Measurements from ENCODE around the gene ACOX2. TPM values are rescaled to one million over a fixed set of nuclear protein-coding genes. Genes with fewer than 3 reads are reported as not detected.

Gene ACOX2
- total and polyA plus RNA-seq, 2 of the 8 experiments (the other 6 are each of a cell fraction or from before 2014, with no cell fraction given): 3.2 to 9.2 TPM

- Histone ChIP-seq H3K4me3 (ENCODE audit: extremely low read depth in 1 of 4, insufficient read depth in 2 of 4, low read depth in 3 of 4, low read length in 4 of 4) (no peak overlapping the region; a peak in 1 of 8 replicates), H2BK20ac (ENCODE audit: low read length) (no peak overlapping the region), H3K4me1 (replicated peaks in 1 of 4; ENCODE audit: control insufficient read depth in 3 of 4, insufficient read depth in 4 of 4, low read length in 3 of 4) (peaks cover 9 to 23% (median 10%) of the 10 kb centered on the region in 4 experiments), H3K9ac (replicated peaks in 1 of 4; ENCODE audit: extremely low read depth in 1 of 4, low read depth in 3 of 4, low read length in 3 of 4) (no peak overlapping the region), H3K4ac (replicated peaks; ENCODE audit: insufficient read length, low read depth, low read length) (no peak overlapping the region), H3K27me3 (replicated peaks in 1 of 4; ENCODE audit: control insufficient read depth in 3 of 4, extremely low read depth in 1 of 4, insufficient read depth in 3 of 4, low read length in 3 of 4) (no peaks in the 10 kb centered on the region), H2BK120ac (replicated peaks; ENCODE audit: low read depth, low read length) (no peak overlapping the region), H3K23ac (ENCODE audit: insufficient read length) (no peak overlapping the region), H3K4me2 (ENCODE audit: insufficient read depth in 1 of 2, low read depth in 2 of 2, low read length in 2 of 2) (no peak overlapping the region), H2BK15ac (ENCODE audit: low read length) (no peak overlapping the region), H3K36me3 (ENCODE audit: control insufficient read depth in 2 of 4, insufficient read depth in 4 of 4, low read length in 3 of 4) (peaks cover 0 to 7% (median 0%) of the 10 kb centered on the region in 4 experiments; a peak in 2 of 8 replicates), H3K9me3 (ENCODE audit: insufficient read depth in 2 of 2, low read depth in 1 of 2, low read length in 1 of 2) (no peaks in the 10 kb centered on the region), H3K18ac (ENCODE audit: extremely low read depth, low read length) (no peak overlapping the region), H3K56ac (replicated peaks; ENCODE audit: insufficient read length, low read depth, low read length) (no peak overlapping the region), H3K27ac (ENCODE audit: low read depth, low read length) (no peak overlapping the region), H3K79me2 (ENCODE audit: control insufficient read depth in 1 of 2, insufficient read depth in 2 of 2, low read length in 2 of 2) (peaks cover 10 to 73% of the 10 kb centered on the region in 2 experiments), H2AK5ac (ENCODE audit: low read depth, low read length) (no peak overlapping the region), H2BK12ac (ENCODE audit: low read depth, low read length) (no peak overlapping the region), H4K8ac (ENCODE audit: extremely low read depth, insufficient read depth, low read length) (no peak overlapping the region), H3K23me2 (ENCODE audit: low read depth, low read length) (peaks cover 4% of the 10 kb centered on the region; the same call in 1 of the 2 replicates), H4K20me1 (replicated peaks in 1 of 2; ENCODE audit: control insufficient read depth in 1 of 2, insufficient read depth in 2 of 2, low read length in 2 of 2) (peaks cover 0 to 9% of the 10 kb centered on the region in 2 experiments), H2AFZ (ENCODE audit: low read length) (no peak overlapping the region), H4K91ac (replicated peaks; ENCODE audit: insufficient read length, low read length) (no peak overlapping the region), H3K14ac (ENCODE audit: insufficient read length) (no peak overlapping the region), H2BK5ac (ENCODE audit: low read depth, low read length) (no peak overlapping the region), H4K5ac (ENCODE audit: insufficient read length, low read depth, low read length) (no peak overlapping the region), H3K79me1 (ENCODE audit: low read depth, low read length) (peaks cover 5% of the 10 kb centered on the region; the same call in 1 of the 2 replicates)
- DNase-seq (ENCODE audit: low read depth in 1 of 2, low spot score in 2 of 2) (no peak), FAIRE-seq (no peak)
- ChIA-PET CTCF (ENCODE audit: partially characterized antibody) (interaction anchor here (0.5 to 8.7 kb wide), 10 partner anchors 9 to 665 kb away, joined by 3 to 68 read pairs (median 4); partner anchors contain the start of gene HTD2), POLR2A (ENCODE audit: partially characterized antibody) (interaction anchor here (0.6 to 2.1 kb wide), 5 partner anchors 13 to 1284 kb away, joined by 3 to 7 read pairs (median 3); no protein-coding TSS in a partner anchor)
- 94% methylated on average over 3 of the region's 3 CpGs; no CpG with 5 or more reads in 1 of the 2 experiments for WGBS, 2 experiments (ENCODE audit: extremely low coverage in 1 of 2, insufficient coverage in 1 of 2, insufficient read length in 1 of 2, insufficient replicate concordance in 2 of 2, low coverage in 1 of 2, low lambda C conversion rate in 2 of 2, missing lambda C conversion rate in 1 of 2)
- TF ChIP-seq BCL11A (IDR thresholded peaks at IDR 0.05; ENCODE audit: low read depth in 2 of 2, low read length in 2 of 2) (no peak), SUZ12 (IDR thresholded peaks at IDR 0.05; ENCODE audit: low read length) (no peak), SIRT6 (IDR thresholded peaks at IDR 0.05; ENCODE audit: low read length) (no peak), SP4 (IDR thresholded peaks at IDR 0.05; ENCODE audit: low read length) (no peak), E2F6 (IDR thresholded peaks at IDR 0.05) (no peak)
Measured at GRCh38 chr3:58495101-58495500, 41.9 kb downstream of the ACOX2 start.

All from H1 (cell line).